HG02943 (cell line): ENCODE results near the gene ZMYM1.
"Not testable (repeated sequence)": the region's sequence is repeated elsewhere in the genome, so short reads cannot be mapped to it uniquely, and the experiment has no call there.

ENCODE experiments used
- ATAC-seq: cut with Tn5 transposase; IDR thresholded peaks from one replicate; pipeline ENCODE4 v1.9.1; 2021; ENCODE audit warnings: mild to moderate bottlenecking, low read depth, moderate library complexity; ENCODE audit not compliant: unreplicated experiment

The ZMYM1 gene

GRCh38 chr1:35073265-35073811 is 5.8 kb upstream of the ZMYM1 start:
- no peak for ATAC-seq

DNA sequence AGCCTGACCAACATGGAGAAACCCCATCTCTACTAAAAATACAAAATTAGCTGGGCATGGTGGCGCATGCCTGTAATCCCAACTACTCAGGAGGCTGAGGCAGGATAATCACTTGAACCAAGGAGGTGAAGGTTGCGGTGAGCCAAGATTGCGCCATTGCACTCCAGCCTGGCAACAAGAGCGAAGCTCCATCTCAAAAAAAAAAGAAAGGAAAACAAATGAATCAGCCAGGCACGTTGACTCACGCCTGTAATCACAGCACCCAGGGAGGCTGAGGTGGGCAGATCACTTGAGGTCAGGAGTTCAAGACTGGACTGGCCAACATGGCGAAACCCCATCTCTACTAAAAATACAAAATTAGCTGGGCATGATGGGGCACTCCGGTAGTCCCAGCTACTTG is 2.8 kb upstream of the ZMYM1 start:
- ATAC-seq, result not testable (repeated sequence)

GRCh38 chr1:35080171-35080854 is 1.1 kb downstream of the ZMYM1 start:
- no peak for ATAC-seq

DNA sequence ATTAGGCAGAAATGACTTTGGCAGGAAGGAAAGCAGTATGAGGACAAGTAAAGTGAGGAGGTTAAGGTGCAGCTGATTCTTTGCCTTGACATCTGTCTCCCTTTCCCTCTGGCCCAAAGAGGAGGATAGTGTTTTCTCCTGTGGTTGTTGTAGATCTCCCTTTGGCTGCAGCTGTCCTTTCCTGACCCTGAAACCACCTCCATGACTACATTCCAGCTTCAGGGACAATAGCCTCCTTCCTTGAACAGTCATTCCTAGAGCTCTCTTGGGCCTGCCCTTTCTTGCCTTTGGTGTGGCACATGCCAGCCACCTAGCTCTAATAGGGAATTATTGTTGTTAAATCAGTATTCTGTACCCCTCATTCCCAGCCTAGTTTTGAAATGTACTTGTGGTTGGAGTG is 6.2 kb downstream of the ZMYM1 start:
- no peak for ATAC-seq

DNA sequence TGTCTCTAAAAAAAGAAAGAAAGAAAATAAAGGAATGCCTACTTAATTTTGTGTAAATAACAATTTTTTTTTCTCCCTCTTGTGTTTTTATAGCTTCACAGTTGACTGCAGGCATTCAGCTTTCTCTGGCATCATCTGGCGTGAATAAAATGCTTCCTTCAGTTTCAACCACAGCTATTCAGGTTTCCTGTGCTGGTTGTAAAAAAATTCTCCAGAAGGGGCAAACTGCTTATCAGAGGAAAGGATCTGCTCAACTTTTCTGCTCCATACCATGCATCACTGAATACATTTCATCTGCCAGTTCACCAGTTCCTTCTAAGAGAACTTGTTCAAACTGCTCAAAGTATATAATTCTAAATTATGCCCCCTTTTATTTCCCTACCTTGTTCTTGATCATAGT is 18.0 kb downstream of the ZMYM1 start:
- no peak for ATAC-seq

DNA sequence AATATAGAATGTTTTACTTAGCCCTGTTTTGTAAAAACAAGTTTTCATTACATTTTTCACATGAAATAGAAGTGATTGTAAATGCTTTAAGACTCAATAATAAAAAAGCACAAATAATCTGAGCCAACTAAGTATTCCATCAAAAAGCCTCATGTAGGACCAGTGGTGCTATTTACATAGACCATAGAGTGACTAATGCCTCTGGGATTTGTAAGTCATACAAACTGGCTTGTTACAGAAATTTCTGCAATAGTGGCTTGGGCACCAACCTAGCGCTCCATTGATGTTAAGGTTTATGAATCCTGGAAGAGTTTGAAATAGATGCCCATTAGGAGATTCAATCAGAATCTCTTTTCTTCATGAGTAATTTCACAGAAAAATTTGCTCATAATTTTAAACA is 31.9 kb downstream of the ZMYM1 start:
- no peak for ATAC-seq

- ATAC-seq, result no peak
These were observed 33.5 kb downstream of the ZMYM1 start for GRCh38 chr1:35112668-35113067.

GRCh38 chr1:35115459-35116383 is 36.5 kb downstream of the ZMYM1 start:
- no peak for ATAC-seq

- no peak for ATAC-seq
These were observed 41.4 kb downstream of the ZMYM1 start for GRCh38 chr1:35120458-35121133.

DNA sequence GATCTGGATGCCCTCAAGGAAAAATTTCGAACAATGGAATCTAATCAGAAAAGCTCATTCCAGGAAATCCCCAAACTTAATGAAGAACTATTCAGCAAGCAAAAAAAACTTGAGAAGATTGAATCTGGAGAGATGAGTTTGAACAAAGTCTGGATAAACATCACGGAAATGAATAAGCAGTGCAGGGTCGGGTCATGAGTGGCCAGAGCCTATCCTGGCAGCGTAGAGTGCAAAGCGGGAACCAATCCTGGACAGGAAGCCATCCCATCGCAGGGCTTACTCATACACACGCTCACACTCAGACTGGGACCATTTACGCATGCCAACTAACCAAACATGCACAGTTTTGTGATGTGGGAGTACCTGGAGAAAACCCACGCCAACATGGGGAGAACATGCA is 43.1 kb downstream of the ZMYM1 start:
- no peak for ATAC-seq

GRCh38 chr1:35126546-35126945 is 47.4 kb downstream of the ZMYM1 start:
- ATAC-seq, result no peak

DNA sequence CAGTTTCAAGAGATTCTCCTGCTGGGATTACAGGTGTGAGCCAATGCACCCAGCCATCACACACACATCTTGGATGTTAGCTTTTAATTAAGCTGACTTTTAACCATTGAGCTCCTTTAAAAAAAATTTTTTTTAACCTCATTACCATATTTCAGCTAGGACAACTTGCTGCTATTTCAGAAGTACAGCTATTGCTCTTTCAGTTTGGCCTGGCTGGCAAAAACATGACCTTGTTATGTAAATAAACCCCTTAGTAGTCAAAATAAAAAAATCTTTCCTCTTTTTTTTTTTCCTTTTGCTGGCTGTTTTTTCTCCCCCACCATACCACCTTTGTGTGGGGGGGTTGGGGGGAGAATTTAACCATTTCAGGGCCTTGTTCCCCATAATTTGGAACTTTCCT is 49.9 kb downstream of the ZMYM1 start:
- no peak for ATAC-seq

DNA sequence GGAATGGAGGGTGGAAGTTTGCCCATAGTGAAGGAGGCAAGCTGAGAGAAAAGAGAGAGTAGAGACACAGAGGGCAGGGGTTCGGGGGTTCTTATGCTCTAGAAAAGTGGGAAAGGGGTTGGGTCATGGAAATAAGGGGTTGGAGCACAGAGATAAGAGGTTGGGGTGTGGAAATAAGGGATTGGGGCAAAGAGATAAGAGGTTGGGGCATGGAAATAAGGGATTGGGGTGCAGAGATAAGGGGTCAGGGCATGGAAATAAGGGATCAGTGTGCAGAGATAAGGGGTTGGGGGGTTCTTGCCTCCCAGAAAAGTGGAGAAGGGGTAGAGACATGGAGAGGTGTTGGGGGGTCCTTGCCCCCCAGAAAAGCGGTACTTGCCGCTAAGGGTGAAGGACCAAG is 57.6 kb downstream of the ZMYM1 start:
- ATAC-seq, result no peak

DNA sequence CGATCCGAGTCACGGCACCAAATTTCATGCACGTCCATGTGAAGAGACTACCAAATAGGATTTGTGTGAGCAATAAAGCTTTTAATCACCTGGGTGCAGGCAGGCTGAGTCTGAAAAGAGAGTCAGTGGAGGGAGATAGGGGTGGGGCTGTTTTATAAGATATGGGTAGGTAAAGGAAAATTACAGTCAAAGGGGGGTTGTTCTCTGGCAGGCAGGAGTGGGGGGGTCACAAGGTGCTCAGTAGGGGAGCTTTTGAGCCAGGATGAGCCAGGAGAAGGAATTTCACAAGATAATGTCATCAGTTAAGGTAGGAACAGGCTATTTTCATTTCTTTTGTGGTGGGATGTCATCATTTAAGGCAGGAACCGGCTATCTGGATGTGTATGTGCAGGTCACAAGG is 58.4 kb downstream of the ZMYM1 start:
- ATAC-seq, result not testable (repeated sequence)

DNA sequence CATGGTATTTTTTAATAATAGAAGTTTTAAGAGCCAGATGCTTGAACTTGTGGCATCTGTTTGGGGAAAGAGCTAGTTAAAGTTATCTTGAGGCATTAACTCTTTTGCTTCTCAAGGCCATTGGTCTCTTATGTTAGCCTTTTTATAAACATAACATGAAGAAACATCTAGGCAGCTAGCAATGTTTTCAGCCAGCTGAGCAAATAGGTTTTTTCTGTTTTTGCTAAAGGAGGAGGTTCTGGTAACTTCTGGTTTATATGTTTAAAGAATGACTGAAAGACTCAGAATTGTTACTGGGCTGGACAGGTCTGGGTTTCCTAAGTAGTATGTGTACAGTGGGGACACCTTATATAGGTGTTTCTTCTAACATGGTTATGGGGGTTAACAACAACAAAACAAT is 63.1 kb downstream of the ZMYM1 start:
- not testable (repeated sequence) for ATAC-seq

DNA sequence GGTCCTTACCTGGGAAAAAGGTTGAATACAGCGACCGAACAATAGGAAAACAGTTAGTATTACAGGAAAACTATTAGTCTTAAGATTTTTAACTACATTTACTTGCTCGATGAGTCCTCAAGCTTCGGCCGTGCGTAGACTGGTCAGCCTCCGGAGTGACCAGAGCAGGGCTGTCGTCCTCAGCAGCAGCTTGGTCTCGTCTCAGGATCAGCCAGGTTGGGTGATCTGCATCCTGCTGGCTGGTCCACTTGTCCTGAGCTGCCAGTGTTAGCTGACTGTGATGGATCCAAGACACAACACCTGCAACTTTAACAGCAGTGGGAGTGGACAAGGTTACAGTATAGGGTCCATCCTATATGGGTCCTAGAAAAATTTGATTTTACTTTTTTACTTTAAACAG is 63.5 kb downstream of the ZMYM1 start:
- not testable (repeated sequence) for ATAC-seq

- no peak for ATAC-seq
These were observed 64.7 kb downstream of the ZMYM1 start for GRCh38 chr1:35143737-35144508.

GRCh38 chr1:35145892-35146549 is 66.8 kb downstream of the ZMYM1 start:
- not testable (repeated sequence) for ATAC-seq

DNA sequence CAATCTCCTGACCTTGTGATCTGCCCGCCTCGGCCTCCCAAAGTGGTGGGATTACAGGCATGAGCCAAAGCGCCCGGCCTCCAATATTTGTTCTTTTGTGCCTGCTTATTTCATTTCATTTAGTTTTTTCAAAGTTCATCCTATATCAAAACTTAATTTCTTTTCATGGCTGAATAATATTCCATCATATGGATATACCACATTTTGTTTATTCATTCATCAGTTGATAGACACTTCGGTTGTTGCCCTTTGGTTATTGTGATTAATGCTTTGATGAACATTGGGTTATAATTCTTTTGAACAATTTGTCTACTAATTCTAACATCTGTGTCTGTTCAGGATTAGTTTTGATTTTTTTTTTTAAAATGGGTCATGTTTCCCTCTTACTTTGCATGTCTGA is 72.0 kb downstream of the ZMYM1 start:
- no peak for ATAC-seq

DNA sequence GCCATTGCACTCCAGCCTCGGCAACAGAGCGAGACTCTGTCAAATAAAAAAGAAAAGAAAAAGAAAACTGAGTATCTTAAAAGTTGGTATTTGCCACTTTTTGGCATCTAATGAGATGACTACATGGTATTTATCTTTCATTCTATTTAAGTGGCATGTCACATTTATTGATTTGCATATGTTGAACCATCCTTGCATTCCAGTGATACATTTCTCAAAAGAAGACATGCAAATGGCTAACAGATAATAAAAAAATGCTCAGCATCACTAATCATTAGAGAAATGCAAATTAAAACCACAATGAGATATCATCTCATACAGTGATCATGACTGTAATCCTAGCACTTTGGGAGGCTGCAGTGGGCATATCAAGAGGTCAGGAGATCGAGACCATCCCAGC is 85.7 kb downstream of the ZMYM1 start:
- no peak for ATAC-seq
